Fibroblast of skin of right biceps (primary cell): ENCODE results near the gene SPTBN1.
"Not testable (repeated sequence)": the region's sequence is repeated elsewhere in the genome, so short reads cannot be mapped to it uniquely, and the experiment has no call there.

ENCODE experiments used
- DNase-seq: peaks from one replicate; pipeline ENCODE4 v3.0.0-alpha.2; 2013

Gene SPTBN1

GRCh38 chr2:54504866-54505265, 48.7 kb downstream of the SPTBN1 start:
- DNase-seq, result peak; percentile 33

- no peak for DNase-seq
These were observed 52.4 kb downstream of the SPTBN1 start for GRCh38 chr2:54508541-54508940.

GRCh38 chr2:54509043-54509442, 52.9 kb downstream of the SPTBN1 start:
- not testable (repeated sequence) for DNase-seq

- peak; percentile 47 for DNase-seq
These were observed 54.8 kb downstream of the SPTBN1 start for GRCh38 chr2:54510916-54511315.

GRCh38 chr2:54512183-54512582, 56.1 kb downstream of the SPTBN1 start:
- no peak for DNase-seq

GRCh38 chr2:54512663-54513362, 56.7 kb downstream of the SPTBN1 start:
- no peak for DNase-seq

- no peak for DNase-seq
These were observed 57.2 kb downstream of the SPTBN1 start for GRCh38 chr2:54513363-54513715.

GRCh38 chr2:54514822-54515569, 58.9 kb downstream of the SPTBN1 start:
- no peak for DNase-seq

GRCh38 chr2:54516842-54517241, 60.7 kb downstream of the SPTBN1 start:
- no peak for DNase-seq

GRCh38 chr2:54518016-54518415, 61.9 kb downstream of the SPTBN1 start:
- DNase-seq, result not testable (repeated sequence)

GRCh38 chr2:54518430-54518829, 62.3 kb downstream of the SPTBN1 start:
- no peak for DNase-seq

GRCh38 chr2:54519841-54520459, 63.8 kb downstream of the SPTBN1 start:
- DNase-seq, result no peak

GRCh38 chr2:54520687-54521086, 64.6 kb downstream of the SPTBN1 start:
- peak; percentile 97 for DNase-seq

- peak; percentile 63 for DNase-seq
These were observed 66.6 kb downstream of the SPTBN1 start for GRCh38 chr2:54522624-54523281.

- DNase-seq, result peak; percentile 29
These were observed 67.3 kb downstream of the SPTBN1 start for GRCh38 chr2:54523324-54523959.

GRCh38 chr2:54524226-54524991, 68.3 kb downstream of the SPTBN1 start:
- peak; percentile 83 for DNase-seq

- no peak for DNase-seq
These were observed 69.2 kb downstream of the SPTBN1 start for GRCh38 chr2:54525321-54525720.

GRCh38 chr2:54526226-54526879, 70.2 kb downstream of the SPTBN1 start:
- DNase-seq, result no peak

GRCh38 chr2:54528311-54528955, 72.3 kb downstream of the SPTBN1 start:
- peak; percentile 67 for DNase-seq

- not testable (repeated sequence) for DNase-seq
These were observed 73.4 kb downstream of the SPTBN1 start for GRCh38 chr2:54529518-54529917.

GRCh38 chr2:54529935-54530334, 73.8 kb downstream of the SPTBN1 start:
- DNase-seq, result no peak
